ENCODE data around the gene HOXB4.

HOXB4 gene

DNA sequence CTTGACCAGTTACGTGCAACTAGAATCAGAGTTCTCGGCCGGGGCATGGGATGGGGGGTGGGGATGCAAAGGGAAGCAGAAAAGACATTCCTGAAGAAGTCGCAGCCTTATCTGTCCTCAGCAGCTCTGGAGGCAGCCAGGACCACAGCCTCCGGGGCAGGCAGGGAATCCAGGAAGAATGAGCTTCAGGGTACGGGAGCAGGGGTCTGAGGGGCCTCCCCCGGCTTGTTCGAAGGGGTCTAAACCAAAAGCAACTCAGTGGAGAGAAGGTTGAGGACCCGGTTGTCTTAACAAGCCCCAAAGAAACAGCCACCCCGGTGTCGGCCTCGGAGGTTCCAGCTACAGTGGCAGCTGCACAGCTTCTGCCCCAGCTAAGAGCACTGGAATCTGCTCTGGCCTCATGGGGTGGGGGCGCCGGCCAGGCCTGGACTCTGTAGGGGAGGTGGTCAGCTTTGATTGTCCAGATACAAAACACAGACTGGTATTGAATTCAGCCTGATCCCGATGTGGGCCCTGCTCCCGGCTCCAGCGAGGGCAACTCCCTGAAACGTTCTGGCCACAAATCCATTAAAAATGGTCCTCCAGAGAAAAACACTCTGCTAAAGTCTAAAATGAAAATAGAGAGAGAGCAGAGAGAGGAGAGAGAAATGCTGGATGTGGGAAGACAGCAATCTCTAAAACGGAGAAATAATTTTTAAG is 7.7 kb downstream of the HOXB4 start:
- no peak overlapping the region for H3K9ac ChIP-seq (ENCODE audit: low read depth, low read length)

GRCh38 chr17:48569674-48570324 is 8.4 kb downstream of the HOXB4 start:
- no peaks in the 10 kb centered on the region for H3K36me3 ChIP-seq (ENCODE audit: insufficient read depth, low read depth, low read length)
- no peaks in the 10 kb centered on the region for H3K4me1 ChIP-seq (ENCODE audit: insufficient read depth, low read length)
- no peak overlapping the region for H3K27ac ChIP-seq (ENCODE audit: low read length)
- H3K27me3 ChIP-seq (ENCODE audit: insufficient read depth, low read length) = peaks cover 100% of the 10 kb centered on the region
- H3K9ac ChIP-seq (ENCODE audit: low read depth, low read length) = no peak overlapping the region
- peaks cover 5% of the 10 kb centered on the region for H3K9me3 ChIP-seq (ENCODE audit: insufficient read depth, low read depth, low read length)
- no peak overlapping the region for H3K4me3 ChIP-seq (ENCODE audit: low read length)

More for the DNA sequence above, 7.7 kb downstream of the HOXB4 start:
- peaks cover 100% of the 10 kb centered on the region for H3K27me3 ChIP-seq (ENCODE audit: insufficient read depth, low read length)
- no peak overlapping the region for H3K4me3 ChIP-seq (ENCODE audit: low read length)
- no peaks in the 10 kb centered on the region for H3K4me1 ChIP-seq (ENCODE audit: insufficient read depth, low read length)
- H3K9me3 ChIP-seq (ENCODE audit: insufficient read depth, low read depth, low read length) = peaks cover 2% of the 10 kb centered on the region
- no peaks in the 10 kb centered on the region for H3K36me3 ChIP-seq (ENCODE audit: insufficient read depth, low read depth, low read length)
- no peak overlapping the region for H3K27ac ChIP-seq (ENCODE audit: low read length)

- H3K4me3 ChIP-seq (ENCODE audit: low read length) = no peak overlapping the region
- no peaks in the 10 kb centered on the region for H3K4me1 ChIP-seq (ENCODE audit: insufficient read depth, low read length)
- no peak overlapping the region for H3K27ac ChIP-seq (ENCODE audit: low read length)
- H3K36me3 ChIP-seq (ENCODE audit: insufficient read depth, low read depth, low read length) = no peaks in the 10 kb centered on the region
- no peak overlapping the region for H3K9ac ChIP-seq (ENCODE audit: low read depth, low read length)
- peaks cover 9% of the 10 kb centered on the region for H3K9me3 ChIP-seq (ENCODE audit: insufficient read depth, low read depth, low read length)
- H3K27me3 ChIP-seq (ENCODE audit: insufficient read depth, low read length) = peaks cover 100% of the 10 kb centered on the region
Observed at GRCh38 chr17:48569240-48569582, 8.9 kb downstream of the HOXB4 start.

DNA sequence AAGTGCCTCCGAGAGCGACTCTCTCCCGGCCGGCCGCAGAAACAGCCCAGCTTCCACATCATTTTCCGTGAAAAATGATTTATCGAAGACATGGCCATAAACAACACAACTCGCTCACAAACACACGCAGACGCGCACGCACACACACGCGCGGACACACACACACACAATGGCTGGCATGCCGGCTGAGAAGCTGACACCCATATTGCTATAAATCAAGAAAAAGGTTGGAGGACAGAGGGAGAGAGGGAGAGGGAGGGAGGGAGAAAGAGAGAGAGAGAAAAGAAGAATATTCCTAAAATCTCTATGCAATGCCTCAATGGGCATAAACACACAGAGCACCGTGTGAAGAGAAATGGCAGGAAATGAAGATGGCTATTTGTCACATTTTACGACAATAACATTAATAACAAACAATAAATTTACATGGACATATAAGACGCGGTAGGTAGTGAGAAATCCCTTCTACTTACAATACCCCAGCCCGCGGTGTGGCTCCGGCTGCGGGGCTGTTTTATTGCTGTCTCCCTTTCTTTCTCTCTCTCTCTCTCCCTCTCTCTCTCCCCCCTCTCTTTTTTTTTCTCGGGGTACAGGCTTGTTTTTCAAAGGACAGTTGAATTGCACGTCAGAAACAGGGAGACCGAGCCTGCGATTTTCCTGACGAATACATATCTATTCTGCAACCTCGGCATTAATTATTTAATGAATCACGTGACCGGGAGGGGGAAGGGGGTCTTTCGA is 9.5 kb downstream of the HOXB4 start:
- Histone ChIP-seq H3K4me3 (ENCODE audit: low read length) (no peak overlapping the region), H3K27me3 (ENCODE audit: insufficient read depth, low read length) (peaks cover 100% of the 10 kb centered on the region), H3K36me3 (ENCODE audit: insufficient read depth, low read depth, low read length) (no peaks in the 10 kb centered on the region), H3K9ac (ENCODE audit: low read depth, low read length) (no peak overlapping the region), H3K9me3 (ENCODE audit: insufficient read depth, low read depth, low read length) (peaks cover 9% of the 10 kb centered on the region), H3K27ac (ENCODE audit: low read length) (no peak overlapping the region), H3K4me1 (ENCODE audit: insufficient read depth, low read length) (no peaks in the 10 kb centered on the region)

GRCh38 chr17:48567646-48568354 is 10.3 kb downstream of the HOXB4 start:
- no peaks in the 10 kb centered on the region for H3K4me1 ChIP-seq (ENCODE audit: insufficient read depth, low read length)
- H3K27me3 ChIP-seq (ENCODE audit: insufficient read depth, low read length) = peaks cover 100% of the 10 kb centered on the region
- no peak overlapping the region for H3K9ac ChIP-seq (ENCODE audit: low read depth, low read length)
- no peaks in the 10 kb centered on the region for H3K36me3 ChIP-seq (ENCODE audit: insufficient read depth, low read depth, low read length)
- no peak overlapping the region for H3K27ac ChIP-seq (ENCODE audit: low read length)
- no peak overlapping the region for H3K4me3 ChIP-seq (ENCODE audit: low read length)
- peaks cover 9% of the 10 kb centered on the region for H3K9me3 ChIP-seq (ENCODE audit: insufficient read depth, low read depth, low read length)

GRCh38 chr17:48567209-48567608 is 10.9 kb downstream of the HOXB4 start:
- H3K36me3 ChIP-seq (ENCODE audit: insufficient read depth, low read depth, low read length) = no peaks in the 10 kb centered on the region
- no peak overlapping the region for H3K4me3 ChIP-seq (ENCODE audit: low read length)
- H3K9ac ChIP-seq (ENCODE audit: low read depth, low read length) = no peak overlapping the region
- H3K4me1 ChIP-seq (ENCODE audit: insufficient read depth, low read length) = no peaks in the 10 kb centered on the region
- H3K27me3 ChIP-seq (ENCODE audit: insufficient read depth, low read length) = peaks cover 100% of the 10 kb centered on the region
- H3K27ac ChIP-seq (ENCODE audit: low read length) = no peak overlapping the region
- H3K9me3 ChIP-seq (ENCODE audit: insufficient read depth, low read depth, low read length) = peaks cover 9% of the 10 kb centered on the region

GRCh38 chr17:48566717-48567116 is 11.4 kb downstream of the HOXB4 start:
- Histone ChIP-seq H3K36me3 (ENCODE audit: insufficient read depth, low read depth, low read length) (no peaks in the 10 kb centered on the region), H3K9me3 (ENCODE audit: insufficient read depth, low read depth, low read length) (peaks cover 9% of the 10 kb centered on the region), H3K27me3 (ENCODE audit: insufficient read depth, low read length) (peaks cover 100% of the 10 kb centered on the region), H3K4me3 (ENCODE audit: low read length) (no peak overlapping the region), H3K27ac (ENCODE audit: low read length) (no peak overlapping the region), H3K4me1 (ENCODE audit: insufficient read depth, low read length) (no peaks in the 10 kb centered on the region), H3K9ac (ENCODE audit: low read depth, low read length) (no peak overlapping the region)

DNA sequence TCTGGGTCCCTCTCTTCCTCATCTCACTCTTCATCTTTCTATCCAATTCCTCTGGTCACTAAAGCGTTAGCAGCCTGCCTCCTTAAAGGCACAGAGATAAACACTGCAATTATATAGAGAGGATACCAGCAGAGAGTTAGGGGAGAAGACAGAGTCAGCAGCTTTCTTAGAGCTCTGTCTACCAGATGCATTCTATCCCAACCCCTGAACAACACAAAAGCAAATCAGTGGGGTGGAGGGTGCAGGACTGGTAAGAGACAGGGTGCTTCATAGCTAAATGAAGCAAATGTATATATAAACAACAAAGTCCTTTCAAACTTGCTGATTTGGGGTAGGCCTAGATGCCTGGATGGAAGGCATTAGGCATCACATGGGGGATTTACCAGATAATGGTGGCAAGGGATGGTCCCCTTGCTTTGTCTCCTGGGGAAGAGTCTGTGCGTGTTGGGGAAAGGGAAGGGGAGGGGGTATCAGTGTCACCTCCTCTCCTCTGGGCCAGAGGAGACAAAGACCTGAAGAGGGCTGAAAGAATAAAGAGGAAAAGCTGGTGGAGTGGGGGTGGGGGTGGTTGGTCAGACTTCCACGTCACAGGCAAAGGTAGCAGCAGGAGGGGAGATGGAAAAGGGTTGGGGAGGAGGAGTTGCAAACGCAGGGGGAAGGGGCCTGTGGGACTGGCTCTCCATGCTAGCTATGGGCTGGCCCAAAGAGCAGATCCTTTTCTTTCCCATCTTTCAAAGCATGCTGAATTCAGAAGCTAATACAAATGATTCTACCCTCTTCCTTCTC is 12.0 kb downstream of the HOXB4 start:
- no peaks in the 10 kb centered on the region for H3K36me3 ChIP-seq (ENCODE audit: insufficient read depth, low read depth, low read length)
- H3K9me3 ChIP-seq (ENCODE audit: insufficient read depth, low read depth, low read length) = peaks cover 9% of the 10 kb centered on the region
- no peak overlapping the region for H3K27ac ChIP-seq (ENCODE audit: low read length)
- H3K4me3 ChIP-seq (ENCODE audit: low read length) = no peak overlapping the region
- H3K27me3 ChIP-seq (ENCODE audit: insufficient read depth, low read length) = peaks cover 100% of the 10 kb centered on the region
- H3K4me1 ChIP-seq (ENCODE audit: insufficient read depth, low read length) = no peaks in the 10 kb centered on the region
- H3K9ac ChIP-seq (ENCODE audit: low read depth, low read length) = no peak overlapping the region

DNA sequence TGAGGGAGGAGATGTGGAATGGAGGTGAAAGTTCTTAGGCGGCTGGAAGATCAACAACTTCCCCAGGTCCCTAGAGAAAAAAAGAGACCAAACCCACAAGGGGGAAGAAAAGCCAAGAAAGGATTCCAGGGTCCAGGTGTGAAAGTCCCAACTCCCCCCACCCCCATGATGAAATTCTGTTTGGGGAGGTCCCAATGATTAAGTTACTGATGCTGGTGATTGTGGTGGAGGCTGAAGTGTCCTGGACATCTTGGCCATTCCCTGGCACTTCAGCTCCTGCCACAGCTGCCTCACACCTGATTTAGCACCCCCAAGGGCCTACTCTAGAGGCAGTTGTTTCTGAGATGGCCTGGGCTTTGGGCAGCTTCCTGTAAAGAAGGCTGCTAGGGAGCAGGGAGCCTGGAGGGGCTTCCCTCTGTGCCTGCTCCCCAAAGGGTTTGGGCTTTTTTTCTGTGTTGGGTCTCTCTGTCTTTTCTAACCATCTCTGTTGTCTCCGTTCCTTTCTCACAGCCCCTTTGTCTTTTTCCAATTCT is 13.1 kb downstream of the HOXB4 start:
- Histone ChIP-seq H3K27ac (ENCODE audit: low read length) (no peak overlapping the region), H3K27me3 (ENCODE audit: insufficient read depth, low read length) (peaks cover 100% of the 10 kb centered on the region), H3K4me1 (ENCODE audit: insufficient read depth, low read length) (no peaks in the 10 kb centered on the region), H3K4me3 (ENCODE audit: low read length) (0 out of 2 replicates have a peak overlapping the region, but pooled peaks have one; percentile 20), H3K9ac (ENCODE audit: low read depth, low read length) (no peak overlapping the region), H3K36me3 (ENCODE audit: insufficient read depth, low read depth, low read length) (no peaks in the 10 kb centered on the region), H3K9me3 (ENCODE audit: insufficient read depth, low read depth, low read length) (peaks cover 9% of the 10 kb centered on the region)

- H3K4me1 ChIP-seq (ENCODE audit: insufficient read depth, low read length) = no peaks in the 10 kb centered on the region
- peaks cover 100% of the 10 kb centered on the region for H3K27me3 ChIP-seq (ENCODE audit: insufficient read depth, low read length)
- H3K36me3 ChIP-seq (ENCODE audit: insufficient read depth, low read depth, low read length) = no peaks in the 10 kb centered on the region
- no peak overlapping the region for H3K9ac ChIP-seq (ENCODE audit: low read depth, low read length)
- peak overlapping the region; percentile 20; the same call in 1 of the 2 replicates for H3K4me3 ChIP-seq (ENCODE audit: low read length)
- H3K9me3 ChIP-seq (ENCODE audit: insufficient read depth, low read depth, low read length) = peaks cover 9% of the 10 kb centered on the region
- H3K27ac ChIP-seq (ENCODE audit: low read length) = no peak overlapping the region
Observed at GRCh38 chr17:48564188-48565021, 13.7 kb downstream of the HOXB4 start.

All from iPS-20b (cell line).